IPS-18c (cell line): Measurements from ENCODE around the gene ANKRD23.
"Not testable (repeated sequence)": the region's sequence is repeated elsewhere in the genome, so short reads cannot be mapped to it uniquely, and the experiment has no call there.

Experiments
- H3K4me3 ChIP-seq: 2 replicates; pipeline ENCODE4 v1.7.0; 2013; ENCODE audit warnings: low read depth, mild to moderate bottlenecking, low read length, moderate library complexity; ENCODE audit not compliant: insufficient read depth
- H3K9me3 ChIP-seq: one replicate; pipeline ENCODE4 v1.6.1; 2013; ENCODE audit warnings: mild to moderate bottlenecking, low read length, moderate library complexity; ENCODE audit not compliant: control insufficient read depth, insufficient read depth

ANKRD23 gene

DNA sequence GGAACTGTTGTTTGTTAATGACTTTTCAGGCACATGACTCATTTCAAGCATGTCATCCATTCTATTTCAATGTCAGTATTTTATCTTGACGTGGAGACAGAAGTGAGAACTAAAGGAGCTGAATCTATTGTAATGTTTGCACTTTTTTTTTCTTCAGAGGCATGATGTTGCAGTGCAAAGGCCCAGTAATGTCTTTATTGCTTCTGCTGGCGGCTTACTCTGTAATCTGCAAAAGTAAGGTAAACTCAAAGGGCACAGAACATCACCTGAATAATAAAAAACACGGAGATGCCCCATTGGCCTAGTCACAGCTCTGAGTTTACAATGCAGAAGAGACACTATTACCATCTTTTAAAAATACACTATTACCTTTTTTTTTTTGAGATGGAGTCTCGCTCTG lies 30.2 kb downstream of the ANKRD23 start:
- H3K4me3 ChIP-seq = no peak overlapping the region

GRCh38 chr2:96811917-96812316 lies 31.9 kb downstream of the ANKRD23 start:
- H3K4me3 ChIP-seq = no peak overlapping the region
- no peaks in the 10 kb centered on the region for H3K9me3 ChIP-seq

More for the DNA sequence above, 30.2 kb downstream of the ANKRD23 start:
- H3K9me3 ChIP-seq = no peaks in the 10 kb centered on the region

DNA sequence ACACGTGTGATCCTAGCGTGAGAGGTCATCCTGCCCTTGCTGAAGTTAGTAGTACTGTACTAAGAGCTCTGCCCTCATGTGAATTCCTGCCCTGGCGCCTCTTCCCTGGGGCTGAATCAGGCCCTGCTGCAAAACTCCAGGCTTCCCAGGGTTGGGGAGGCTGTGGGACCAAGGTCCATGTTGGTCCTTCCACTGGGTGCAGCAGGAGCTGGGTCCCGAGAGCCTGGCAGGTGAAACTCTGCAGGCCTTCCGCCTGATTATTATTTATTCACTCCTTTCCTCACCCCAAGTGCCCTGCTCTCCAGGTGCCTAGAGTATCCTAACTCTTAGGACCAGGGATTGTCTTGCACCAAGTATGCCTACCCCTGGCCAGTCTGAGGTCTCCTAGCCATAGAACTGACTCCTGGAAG lies 33.0 kb downstream of the ANKRD23 start:
- Histone ChIP-seq H3K4me3 (no peak overlapping the region), H3K9me3 (no peaks in the 10 kb centered on the region)

DNA sequence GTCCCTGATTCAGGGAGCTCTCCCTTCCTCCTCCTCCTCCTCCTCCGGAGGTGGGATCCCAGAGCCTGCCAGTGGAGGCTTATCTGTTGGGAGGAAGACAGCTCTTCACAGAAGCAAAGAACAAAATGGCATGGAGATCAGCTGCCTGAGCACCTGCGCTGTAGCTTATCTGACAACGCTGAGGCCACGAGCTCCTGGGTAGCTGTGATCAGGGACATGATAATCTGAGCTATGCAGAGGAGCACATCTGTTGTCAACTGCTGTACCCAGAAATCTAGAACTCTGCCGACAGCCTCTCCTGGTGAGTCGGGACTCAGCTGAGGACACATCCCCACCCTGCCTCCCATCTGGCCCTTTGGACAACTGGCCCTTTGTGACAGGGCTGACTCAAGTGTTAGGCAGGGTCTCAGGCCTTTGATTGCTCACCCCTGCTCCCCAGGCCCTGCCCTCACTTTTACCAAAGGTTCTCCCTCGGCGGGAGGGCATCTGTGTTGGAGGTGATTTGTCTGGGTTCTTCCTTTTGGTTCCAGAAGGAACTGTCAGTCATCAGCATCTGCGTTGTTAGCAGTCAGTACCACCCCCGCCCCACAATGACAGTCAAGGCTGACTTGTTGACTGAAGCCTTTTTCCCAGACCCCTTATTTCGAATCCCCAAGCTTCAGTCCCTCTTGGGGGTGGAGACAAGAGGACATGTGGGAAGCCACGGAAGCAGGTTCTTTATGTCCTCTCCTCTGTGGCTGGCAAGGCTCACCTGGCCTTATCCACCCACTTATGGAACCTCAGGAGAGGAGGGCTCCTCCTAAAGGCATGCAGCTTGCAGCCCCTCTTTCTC lies 33.7 kb downstream of the ANKRD23 start:
- no peaks in the 10 kb centered on the region for H3K9me3 ChIP-seq
- no peak overlapping the region for H3K4me3 ChIP-seq

DNA sequence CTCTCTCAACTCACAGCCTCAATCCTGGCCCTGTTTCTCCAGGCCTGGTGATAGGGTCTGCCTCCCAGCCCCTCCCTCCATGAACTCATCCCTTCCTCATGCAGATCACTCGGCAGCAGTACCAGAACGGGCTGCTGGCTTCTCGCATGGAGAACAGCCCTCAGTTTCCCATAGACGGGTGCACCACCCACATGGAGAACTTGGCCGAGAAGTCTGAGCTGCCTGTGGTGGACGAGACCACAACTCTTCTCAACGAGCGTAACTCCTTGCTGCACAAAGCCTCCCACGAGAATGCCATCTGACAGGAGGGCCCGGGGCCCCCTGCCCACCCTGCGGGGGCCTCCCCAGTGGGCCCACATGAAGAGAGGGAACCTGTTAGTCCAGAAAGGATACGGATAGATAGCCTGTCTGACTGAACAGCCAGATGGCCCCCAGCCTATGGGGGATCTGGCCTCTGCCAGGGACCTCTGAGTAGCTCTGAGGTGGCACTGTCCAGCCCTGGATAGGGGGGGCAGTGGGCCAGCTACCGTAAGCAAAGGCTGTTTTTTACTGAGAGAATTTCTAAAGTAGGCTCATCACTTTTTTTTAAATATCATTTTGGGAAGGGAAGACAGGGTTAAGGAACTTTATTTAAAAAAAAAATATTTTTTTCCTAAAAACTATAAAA lies 34.5 kb downstream of the ANKRD23 start:
- no peak overlapping the region; the same call in 1 of the 2 replicates for H3K4me3 ChIP-seq
- H3K9me3 ChIP-seq = no peaks in the 10 kb centered on the region

DNA sequence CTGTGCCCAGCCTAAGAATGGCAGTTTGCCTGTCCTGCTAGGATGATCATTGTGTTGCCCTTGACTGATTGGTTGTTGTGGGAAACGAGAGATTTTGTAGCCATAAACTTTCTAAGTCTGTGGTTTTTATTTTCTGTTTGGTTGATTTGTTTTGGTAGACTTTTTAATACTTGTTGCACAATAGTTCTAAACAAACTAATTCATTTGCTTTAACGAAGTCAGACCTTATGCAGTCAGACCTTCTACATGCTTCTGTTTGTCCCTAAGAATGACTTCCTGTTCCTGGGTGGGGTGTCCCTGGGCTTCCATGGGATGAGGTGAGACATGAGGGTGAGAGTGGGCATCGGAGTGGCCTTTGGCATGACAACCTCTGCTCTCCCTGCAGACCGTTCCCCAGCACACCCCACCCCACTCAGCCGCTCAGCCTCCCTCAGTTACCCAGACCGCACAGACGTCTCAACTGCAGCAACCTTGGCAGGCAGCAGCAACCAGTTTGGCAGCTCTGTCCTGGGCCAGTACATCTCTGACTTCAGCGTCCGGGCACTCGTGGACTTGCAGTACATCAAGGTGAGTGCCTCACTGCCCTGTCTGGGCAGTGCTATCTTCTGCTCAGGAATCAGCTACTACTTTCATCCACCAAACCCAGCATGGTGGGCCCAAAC lies 35.5 kb downstream of the ANKRD23 start:
- H3K9me3 ChIP-seq = no peaks in the 10 kb centered on the region
- H3K4me3 ChIP-seq = no peak overlapping the region

- no peak overlapping the region for H3K4me3 ChIP-seq
Measured at GRCh38 chr2:96807127-96807471, 36.7 kb downstream of the ANKRD23 start.

GRCh38 chr2:96806468-96807126 lies 37.2 kb downstream of the ANKRD23 start:
- Histone ChIP-seq H3K4me3 (no peak overlapping the region), H3K9me3 (no peaks in the 10 kb centered on the region)

More at GRCh38 chr2:96807127-96807471, 36.7 kb downstream of the ANKRD23 start:
- no peaks in the 10 kb centered on the region for H3K9me3 ChIP-seq

DNA sequence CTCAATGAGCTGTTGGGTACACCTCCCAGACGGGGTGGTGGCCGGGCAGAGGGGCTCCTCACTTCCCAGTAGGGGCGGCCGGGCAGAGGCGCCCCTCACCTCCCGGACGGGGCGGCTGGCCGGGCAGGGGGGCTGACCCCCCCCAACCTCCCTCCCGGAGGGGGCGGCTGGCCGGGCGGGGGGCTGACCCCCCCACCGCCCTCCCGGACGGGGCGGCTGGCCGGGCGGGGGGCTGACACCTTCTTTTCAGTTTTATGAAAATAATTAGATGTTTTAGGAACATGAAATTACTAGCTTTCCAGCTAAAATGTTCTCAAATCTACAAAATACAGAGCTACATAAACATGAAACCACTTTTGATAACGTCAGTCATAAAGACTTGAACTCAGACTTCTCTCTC lies 37.9 kb downstream of the ANKRD23 start:
- not testable (repeated sequence) for H3K9me3 ChIP-seq, H3K4me3 ChIP-seq

GRCh38 chr2:96804986-96805385 lies 38.8 kb downstream of the ANKRD23 start:
- H3K4me3 ChIP-seq = no peak overlapping the region
- H3K9me3 ChIP-seq = no peaks in the 10 kb centered on the region

GRCh38 chr2:96802721-96803120 lies 41.1 kb downstream of the ANKRD23 start:
- Histone ChIP-seq H3K9me3 (no peaks in the 10 kb centered on the region), H3K4me3 (no peak overlapping the region)

DNA sequence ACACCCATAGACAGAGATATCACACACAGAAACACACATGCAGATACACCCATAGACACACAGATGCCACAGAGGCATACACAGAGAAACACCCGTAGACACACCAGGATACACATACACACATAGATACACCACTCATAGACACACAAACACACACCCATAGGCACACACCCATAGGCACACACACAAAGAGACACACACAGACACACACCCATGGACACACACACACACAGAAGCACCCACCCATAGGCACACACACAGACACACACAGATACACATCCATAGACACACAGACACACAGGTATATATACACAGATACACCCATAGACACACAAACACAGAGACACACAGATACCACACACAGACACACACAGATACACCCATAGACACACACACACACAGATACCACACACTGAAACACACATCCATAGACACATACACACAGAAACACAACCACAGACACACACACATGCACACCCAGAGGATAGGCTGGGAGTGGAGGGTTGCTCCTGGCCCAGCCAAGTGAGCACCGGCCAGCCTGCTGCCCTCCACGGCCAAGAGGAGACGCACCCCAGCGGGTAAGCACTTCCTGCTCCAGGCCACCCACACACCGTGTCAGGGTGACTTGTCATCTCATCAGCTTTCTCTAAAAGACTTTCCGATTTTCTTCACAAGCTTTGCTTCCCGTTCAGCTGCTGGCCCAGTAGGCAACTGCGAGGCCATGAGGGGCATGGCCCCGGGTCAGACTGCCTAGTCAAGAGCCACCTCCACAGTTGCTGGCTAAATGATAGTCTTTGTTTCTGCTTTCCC lies 41.8 kb downstream of the ANKRD23 start:
- Histone ChIP-seq H3K9me3 (no peaks in the 10 kb centered on the region), H3K4me3 (no peak overlapping the region)

GRCh38 chr2:96801005-96801785 lies 42.6 kb downstream of the ANKRD23 start:
- Histone ChIP-seq H3K4me3 (no peak overlapping the region), H3K9me3 (no peaks in the 10 kb centered on the region)

DNA sequence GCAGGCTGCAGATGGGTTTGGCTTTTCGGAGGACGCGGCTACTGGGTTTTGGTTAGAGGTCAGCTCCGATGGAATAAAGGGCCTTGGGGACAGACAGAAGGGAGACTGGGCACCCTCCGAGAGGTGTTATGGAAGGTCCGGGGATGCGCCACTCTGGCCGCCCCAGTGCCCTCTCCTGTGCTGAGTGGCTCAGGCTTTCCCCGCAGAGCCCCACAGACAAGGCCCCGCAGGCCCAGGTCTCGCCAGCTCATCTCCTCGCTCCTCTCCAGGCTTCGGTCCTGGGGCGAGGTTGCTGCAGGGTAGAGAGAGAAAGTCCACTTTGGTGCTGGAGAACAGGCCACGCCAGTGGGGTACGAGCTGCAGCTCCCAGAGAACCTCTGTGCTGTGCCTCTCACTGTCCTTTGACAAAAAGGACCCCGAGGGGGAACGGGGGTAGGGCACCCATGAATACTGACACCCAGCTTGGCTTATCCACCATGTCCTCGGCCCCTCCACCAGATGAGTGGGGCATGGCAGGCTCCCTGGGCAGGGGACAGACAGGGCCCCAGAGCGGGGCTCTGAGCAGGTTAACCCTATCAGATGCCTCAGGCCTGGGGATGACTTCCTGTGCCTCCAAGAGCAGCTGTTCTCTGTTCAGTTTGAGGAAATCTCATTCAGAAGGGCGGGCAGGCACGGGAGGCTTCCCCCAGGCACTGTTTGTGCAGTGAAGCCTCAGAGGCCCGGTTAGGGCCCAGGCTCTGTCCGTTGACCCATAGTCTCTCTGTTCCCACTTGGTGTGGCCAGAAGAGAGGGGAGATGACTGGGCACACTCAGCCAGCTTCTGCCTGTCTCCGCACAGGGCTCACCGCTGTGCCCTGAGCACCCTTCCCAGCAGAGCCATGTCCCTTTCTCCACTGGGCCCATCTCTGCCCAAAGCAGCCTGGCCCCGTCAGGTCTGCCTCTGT lies 43.5 kb downstream of the ANKRD23 start:
- no peaks in the 10 kb centered on the region for H3K9me3 ChIP-seq

DNA sequence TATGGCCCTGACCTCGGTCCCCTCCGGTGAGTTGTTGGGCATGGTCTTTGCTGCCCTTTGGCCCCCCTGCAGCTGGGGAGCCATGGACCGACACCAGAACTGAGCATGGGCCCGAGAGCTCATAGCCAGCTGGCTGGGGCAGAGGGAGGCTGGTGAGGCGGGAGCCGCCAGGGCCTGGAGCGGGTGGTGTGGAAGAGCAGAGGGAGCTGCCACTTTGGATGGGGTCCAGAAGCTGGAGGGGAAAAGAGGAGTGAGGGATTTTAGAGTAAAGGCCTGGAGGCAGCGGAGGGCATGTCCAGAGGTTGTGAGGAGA lies 44.2 kb downstream of the ANKRD23 start:
- no peak overlapping the region for H3K4me3 ChIP-seq
- no peaks in the 10 kb centered on the region for H3K9me3 ChIP-seq

More for the DNA sequence above, 43.5 kb downstream of the ANKRD23 start:
- H3K4me3 ChIP-seq = no peak overlapping the region
